Tibial nerve (tissue), 4 donors: ENCODE measurements around the gene PYDC1.

Experiments used
- EP300 ChIP-seq, 2 donors: sonication (generic); formaldehyde crosslinking; IDR thresholded peaks; one replicate each; pipeline ENCODE4 v1.6.1; 2017; ENCODE audit warnings: antibody characterized with exemption in 2 of 2, mild to moderate bottlenecking in 1 of 2
- POLR2A ChIP-seq, 2 donors: fragments of 450-650 bp; IDR thresholded peaks; one replicate each; pipeline ENCODE4 v1.6.1; 2017; ENCODE audit warnings: antibody characterized with exemption in 2 of 2, mild to moderate bottlenecking in 2 of 2, moderate library complexity in 2 of 2
- TF ChIP-seq, protein P1 (sequence below), 5 experiments: fragments of 200-600 bp in 3 of 5; fragments of 450-650 bp in 2 of 5; sonication (generic) in 3 of 5; IDR thresholded peaks; one replicate each; pipeline ENCODE4 v1.5.1; 2016 to 2019; ENCODE audit warnings: antibody characterized with exemption in 5 of 5, mild to moderate bottlenecking in 3 of 5, moderate library complexity in 2 of 5

DNA sequence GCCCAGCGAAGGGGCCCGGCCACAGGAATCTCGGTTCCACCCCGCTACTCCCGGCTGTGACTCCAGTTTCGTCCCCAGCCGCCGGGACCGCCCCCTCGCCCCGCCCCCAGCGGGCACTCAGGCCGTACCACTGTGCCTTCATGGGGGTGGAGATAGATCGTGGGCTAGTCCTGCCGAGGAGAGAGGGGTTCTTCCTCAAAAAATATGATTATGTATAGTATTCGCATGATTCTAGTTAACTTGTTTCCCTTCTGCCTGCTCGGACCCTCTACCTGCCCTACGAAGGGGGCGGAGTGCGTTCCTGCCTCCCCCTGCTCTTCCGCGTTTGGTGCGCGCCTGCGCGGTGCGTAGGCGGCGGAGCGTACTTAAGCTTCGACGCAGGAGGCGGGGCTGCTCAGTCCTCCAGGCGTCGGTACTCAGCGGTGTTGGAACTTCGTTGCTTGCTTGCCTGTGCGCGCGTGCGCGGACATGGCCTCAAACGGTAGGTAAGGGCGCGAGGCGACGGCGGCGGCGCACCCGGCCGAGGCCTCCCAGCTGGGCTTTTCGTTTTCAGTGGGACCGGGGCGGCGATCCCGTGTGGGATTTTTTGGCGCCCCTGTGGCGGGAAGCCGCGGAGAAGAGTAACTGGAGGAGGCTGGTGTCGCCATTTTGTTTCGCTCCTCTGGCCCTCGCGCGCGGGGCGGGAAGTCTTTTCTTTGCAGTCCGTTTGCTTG, 37.0 kb downstream of the PYDC1 start, which contains the start of gene FUS:
- TF ChIP-seq, protein P1, sequence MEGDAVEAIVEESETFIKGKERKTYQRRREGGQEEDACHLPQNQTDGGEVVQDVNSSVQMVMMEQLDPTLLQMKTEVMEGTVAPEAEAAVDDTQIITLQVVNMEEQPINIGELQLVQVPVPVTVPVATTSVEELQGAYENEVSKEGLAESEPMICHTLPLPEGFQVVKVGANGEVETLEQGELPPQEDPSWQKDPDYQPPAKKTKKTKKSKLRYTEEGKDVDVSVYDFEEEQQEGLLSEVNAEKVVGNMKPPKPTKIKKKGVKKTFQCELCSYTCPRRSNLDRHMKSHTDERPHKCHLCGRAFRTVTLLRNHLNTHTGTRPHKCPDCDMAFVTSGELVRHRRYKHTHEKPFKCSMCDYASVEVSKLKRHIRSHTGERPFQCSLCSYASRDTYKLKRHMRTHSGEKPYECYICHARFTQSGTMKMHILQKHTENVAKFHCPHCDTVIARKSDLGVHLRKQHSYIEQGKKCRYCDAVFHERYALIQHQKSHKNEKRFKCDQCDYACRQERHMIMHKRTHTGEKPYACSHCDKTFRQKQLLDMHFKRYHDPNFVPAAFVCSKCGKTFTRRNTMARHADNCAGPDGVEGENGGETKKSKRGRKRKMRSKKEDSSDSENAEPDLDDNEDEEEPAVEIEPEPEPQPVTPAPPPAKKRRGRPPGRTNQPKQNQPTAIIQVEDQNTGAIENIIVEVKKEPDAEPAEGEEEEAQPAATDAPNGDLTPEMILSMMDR (IDR thresholded peaks at IDR 0.05) = peak in 2 of 5 experiments; percentile 47 to 55
- TF ChIP-seq EP300 (IDR thresholded peaks at IDR 0.05) = peak; percentile 82 to 100
- TF ChIP-seq POLR2A (IDR thresholded peaks at IDR 0.05) = peak; percentile 95 to 96
